GM19025 (cell line): Measurements from ENCODE around the gene COL4A2.

ENCODE experiments used
- ATAC-seq: cut with Tn5 transposase; IDR thresholded peaks from one replicate; pipeline ENCODE4 v1.9.1; 2021; ENCODE audit warnings: mild to moderate bottlenecking, low read depth, moderate library complexity; ENCODE audit not compliant: unreplicated experiment

COL4A2 gene

GRCh38 chr13:110501188-110501587 lies 194.1 kb downstream of the COL4A2 start:
- no peak for ATAC-seq

GRCh38 chr13:110503037-110503901 lies 196.2 kb downstream of the COL4A2 start:
- no peak for ATAC-seq

GRCh38 chr13:110503979-110504499 lies 197.0 kb downstream of the COL4A2 start:
- ATAC-seq = no peak

GRCh38 chr13:110505594-110505993 lies 198.5 kb downstream of the COL4A2 start:
- no peak for ATAC-seq

- ATAC-seq = no peak
Measured at GRCh38 chr13:110506396-110506795, 199.3 kb downstream of the COL4A2 start.

GRCh38 chr13:110506859-110507566 lies 199.9 kb downstream of the COL4A2 start:
- ATAC-seq = no peak

- ATAC-seq = no peak
Measured at GRCh38 chr13:110507678-110508381, 200.7 kb downstream of the COL4A2 start.

GRCh38 chr13:110509478-110509926 lies 202.4 kb downstream of the COL4A2 start:
- no peak for ATAC-seq

GRCh38 chr13:110509971-110510786 lies 203.1 kb downstream of the COL4A2 start:
- no peak for ATAC-seq

- no peak for ATAC-seq
Measured at GRCh38 chr13:110511509-110512181, 204.6 kb downstream of the COL4A2 start.

GRCh38 chr13:110512198-110512740 lies 205.2 kb downstream of the COL4A2 start:
- ATAC-seq = no peak

- ATAC-seq = no peak
Measured at GRCh38 chr13:110516500-110516899, 209.4 kb downstream of the COL4A2 start.

GRCh38 chr13:110517505-110518225 lies 210.6 kb downstream of the COL4A2 start:
- no peak for ATAC-seq

- no peak for ATAC-seq
Measured at GRCh38 chr13:110518226-110518525, 211.1 kb downstream of the COL4A2 start.

GRCh38 chr13:110518571-110518970 lies 211.5 kb downstream of the COL4A2 start:
- no peak for ATAC-seq

- ATAC-seq = no peak
Measured at GRCh38 chr13:110519046-110519445, 212.0 kb downstream of the COL4A2 start.

- no peak for ATAC-seq
Measured at GRCh38 chr13:110519506-110519905, 212.4 kb downstream of the COL4A2 start.

- ATAC-seq = no peak
Measured at GRCh38 chr13:110520431-110521295, 213.6 kb downstream of the COL4A2 start.
